Activated naive CD4-positive, alpha-beta T cell treated with anti-CD3 and anti-CD28 coated beads, Interleukin-2, amount 10 ng/mL, durations not matched to agents 7 days and 5 days (primary cell): ENCODE data around the gene AIF1L.

ENCODE experiments used
- CTCF ChIA-PET: fragments of 350-600 bp; sonication (Branson Sonifier 250); formaldehyde crosslinking; loops from one replicate; lab custom pipeline; 2021; ENCODE audit warnings: antibody characterized with exemption; lab: Charles Lee
- DNase-seq: peaks from one replicate; pipeline ENCODE4 v3.0.0-alpha.2; 2020
- H3K27ac Mint-ChIP-seq: one replicate; pipeline ENCODE4 v1.8.0; 2021; ENCODE audit warnings: mild to moderate bottlenecking, moderate library complexity, mixed read lengths
- H3K27me3 Mint-ChIP-seq: one replicate; pipeline ENCODE4 v1.8.0; 2021; ENCODE audit warnings: mild to moderate bottlenecking, mixed read lengths
- H3K36me3 Mint-ChIP-seq: one replicate; pipeline ENCODE4 v1.8.0; 2021; ENCODE audit warnings: mixed read lengths
- H3K4me1 Mint-ChIP-seq: one replicate; pipeline ENCODE4 v1.8.0; 2021; ENCODE audit warnings: mixed read lengths
- H3K4me3 Mint-ChIP-seq: one replicate; pipeline ENCODE4 v1.8.0; 2021; ENCODE audit warnings: mild to moderate bottlenecking, moderate library complexity, mixed read lengths
- H3K9me3 Mint-ChIP-seq: one replicate; pipeline ENCODE4 v1.8.0; 2021; ENCODE audit warnings: mixed read lengths

Gene AIF1L

GRCh38 chr9:131087354-131087893 is 8.9 kb upstream of the AIF1L start:
- Mint-ChIP-seq H3K27me3 (peaks cover 6% of the 10 kb centered on the region), H3K36me3 (no peaks in the 10 kb centered on the region), H3K27ac (no peak overlapping the region), H3K4me1 (no peaks in the 10 kb centered on the region), H3K4me3 (no peak overlapping the region), H3K9me3 (no peaks in the 10 kb centered on the region)
- CTCF ChIA-PET = no interaction called here
- no peak for DNase-seq

- H3K9me3 Mint-ChIP-seq = no peaks in the 10 kb centered on the region
- CTCF ChIA-PET = no interaction called here
- H3K27me3 Mint-ChIP-seq = peaks cover 27% of the 10 kb centered on the region
- peaks cover 3% of the 10 kb centered on the region for H3K4me1 Mint-ChIP-seq
- H3K36me3 Mint-ChIP-seq = no peaks in the 10 kb centered on the region
- no peak overlapping the region for H3K27ac Mint-ChIP-seq
- H3K4me3 Mint-ChIP-seq = no peak overlapping the region
- no peak for DNase-seq
Observed at GRCh38 chr9:131090025-131090787, 6.1 kb upstream of the AIF1L start.

DNA sequence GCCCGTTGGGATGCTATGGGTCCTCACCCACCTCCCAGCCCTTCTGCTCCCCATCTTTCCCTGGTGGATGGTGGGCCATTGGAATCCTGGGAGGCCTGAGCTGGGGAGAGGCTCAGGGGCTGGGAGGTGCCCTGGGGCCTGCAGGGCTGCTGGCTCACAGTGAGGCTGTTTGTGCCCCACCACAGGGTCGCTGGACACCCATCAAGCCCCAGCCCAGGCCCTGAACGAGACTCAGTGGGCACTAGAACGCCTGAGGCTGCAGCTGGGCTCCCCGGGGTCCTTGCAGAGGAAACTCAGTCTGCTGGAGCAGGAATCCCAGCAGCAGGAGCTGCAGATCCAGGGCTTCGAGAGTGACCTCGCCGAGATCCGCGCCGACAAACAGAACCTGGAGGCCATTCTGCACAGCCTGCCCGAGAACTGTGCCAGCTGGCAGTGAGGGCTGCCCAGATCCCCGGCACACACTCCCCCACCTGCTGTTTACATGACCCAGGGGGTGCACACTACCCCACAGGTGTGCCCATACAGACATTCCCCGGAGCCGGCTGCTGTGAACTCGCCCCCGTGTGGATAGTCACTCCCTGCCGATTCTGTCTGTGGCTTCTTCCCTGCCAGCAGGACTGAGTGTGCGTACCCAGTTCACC is 4.9 kb upstream of the AIF1L start:
- H3K4me3 Mint-ChIP-seq = no peak overlapping the region
- H3K36me3 Mint-ChIP-seq = peaks cover 3% of the 10 kb centered on the region
- no peaks in the 10 kb centered on the region for H3K9me3 Mint-ChIP-seq
- H3K4me1 Mint-ChIP-seq = peaks cover 8% of the 10 kb centered on the region
- no peak overlapping the region for H3K27ac Mint-ChIP-seq
- DNase-seq = no peak
- peaks cover 33% of the 10 kb centered on the region for H3K27me3 Mint-ChIP-seq
- CTCF ChIA-PET = no interaction called here

DNA sequence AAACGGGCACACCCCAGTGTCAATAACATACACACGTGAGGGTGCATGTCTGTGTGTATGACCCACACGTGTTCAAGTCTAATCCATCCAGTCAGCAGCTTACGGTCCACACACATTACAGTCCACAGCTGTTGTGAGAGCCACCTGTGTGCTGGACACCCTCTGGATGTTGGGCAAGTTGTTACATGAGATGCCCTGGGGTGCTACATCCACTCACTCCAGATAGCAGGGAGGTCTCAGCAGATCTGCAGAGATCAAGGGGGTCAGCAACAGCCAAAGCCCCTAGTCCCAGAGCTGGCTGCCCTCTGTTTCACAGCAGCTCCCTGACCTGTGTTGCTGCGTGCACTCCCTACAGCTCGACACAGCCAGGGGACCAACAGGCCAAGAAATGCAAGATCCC is 4.3 kb upstream of the AIF1L start:
- H3K36me3 Mint-ChIP-seq = peaks cover 3% of the 10 kb centered on the region
- peaks cover 39% of the 10 kb centered on the region for H3K27me3 Mint-ChIP-seq
- H3K27ac Mint-ChIP-seq = no peak overlapping the region
- no peak overlapping the region for H3K4me3 Mint-ChIP-seq
- H3K4me1 Mint-ChIP-seq = peaks cover 10% of the 10 kb centered on the region
- no peaks in the 10 kb centered on the region for H3K9me3 Mint-ChIP-seq
- DNase-seq = no peak
- CTCF ChIA-PET = no interaction called here

DNA sequence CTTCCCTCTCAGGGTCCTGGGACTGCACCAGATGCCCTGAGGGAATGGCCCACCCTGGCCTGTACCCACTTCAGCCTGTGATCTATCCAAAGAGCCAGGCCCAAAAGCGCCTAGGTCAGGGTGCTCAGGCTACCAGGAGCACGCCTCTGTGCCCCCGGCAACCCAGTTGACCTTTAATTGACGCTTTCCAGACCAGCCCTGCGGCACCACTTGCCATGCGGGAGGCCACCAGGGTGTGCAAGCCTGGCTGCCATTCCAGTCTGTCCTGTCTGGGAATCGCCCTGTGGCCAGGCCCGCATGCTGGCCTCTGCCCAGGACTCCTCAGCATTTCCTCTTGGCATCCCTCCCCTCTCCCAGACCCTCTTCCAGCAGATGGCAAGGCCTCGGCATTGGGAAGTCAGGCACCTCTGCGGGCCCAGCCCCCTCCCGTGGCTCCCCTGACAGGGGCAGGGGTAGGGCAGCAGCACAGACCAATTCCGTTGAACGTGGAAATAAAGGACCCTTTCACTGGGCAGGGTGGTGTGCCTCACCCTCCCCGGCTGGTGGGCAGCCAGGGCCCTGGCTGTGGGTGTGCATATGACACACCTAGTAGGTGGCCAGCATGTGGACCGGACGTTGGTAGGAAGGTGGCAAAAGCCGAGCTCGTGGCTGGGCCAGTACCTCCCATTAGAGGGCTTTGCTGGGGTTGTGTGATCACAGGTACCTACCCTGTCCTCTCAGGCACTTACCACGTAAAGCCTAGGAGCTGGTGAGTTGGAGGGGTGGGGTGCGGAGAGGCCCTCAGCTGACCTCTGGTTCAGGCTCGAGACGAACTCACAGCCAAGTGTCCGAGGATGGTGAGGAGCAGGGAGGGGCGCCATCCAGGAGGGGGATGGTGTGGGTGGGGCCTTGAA is 3.5 kb upstream of the AIF1L start:
- DNase-seq = no peak
- H3K9me3 Mint-ChIP-seq = no peaks in the 10 kb centered on the region
- H3K27me3 Mint-ChIP-seq = peaks cover 46% of the 10 kb centered on the region
- H3K4me1 Mint-ChIP-seq = peaks cover 14% of the 10 kb centered on the region
- no peak overlapping the region for H3K27ac Mint-ChIP-seq
- no peak overlapping the region for H3K4me3 Mint-ChIP-seq
- CTCF ChIA-PET = no interaction called here
- H3K36me3 Mint-ChIP-seq = peaks cover 3% of the 10 kb centered on the region

DNA sequence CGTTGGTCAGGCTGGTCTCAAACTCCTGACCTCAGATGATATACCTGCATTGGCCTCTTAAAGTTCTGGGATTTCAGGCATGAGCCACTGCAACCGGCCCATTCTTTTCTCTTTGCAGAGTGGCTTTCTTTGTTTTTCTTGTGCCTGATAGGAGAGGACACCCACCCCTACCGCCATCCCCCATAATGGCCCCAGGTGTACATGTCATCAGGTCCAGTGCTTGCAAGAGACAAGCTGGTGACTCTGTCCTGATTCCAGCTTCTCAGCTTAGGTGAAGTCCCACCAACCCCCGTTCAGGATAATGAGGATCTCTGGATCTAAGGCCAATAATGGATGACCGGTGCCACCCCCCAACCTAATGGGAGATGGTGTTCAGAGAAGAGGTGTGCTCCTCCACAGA is 2.3 kb upstream of the AIF1L start:
- DNase-seq = no peak
- Mint-ChIP-seq H3K36me3 (peaks cover 3% of the 10 kb centered on the region), H3K27ac (no peak overlapping the region), H3K27me3 (peaks cover 58% of the 10 kb centered on the region), H3K4me3 (no peak overlapping the region), H3K4me1 (peaks cover 14% of the 10 kb centered on the region), H3K9me3 (no peaks in the 10 kb centered on the region)
- CTCF ChIA-PET = no interaction called here

- no peak for DNase-seq
- Mint-ChIP-seq H3K4me3 (no peak overlapping the region), H3K36me3 (peaks cover 3% of the 10 kb centered on the region), H3K9me3 (no peaks in the 10 kb centered on the region), H3K27ac (no peak overlapping the region), H3K4me1 (peaks cover 14% of the 10 kb centered on the region), H3K27me3 (peaks cover 64% of the 10 kb centered on the region)
- CTCF ChIA-PET = no interaction called here
Observed at GRCh38 chr9:131094622-131095021, 1.7 kb upstream of the AIF1L start.

DNA sequence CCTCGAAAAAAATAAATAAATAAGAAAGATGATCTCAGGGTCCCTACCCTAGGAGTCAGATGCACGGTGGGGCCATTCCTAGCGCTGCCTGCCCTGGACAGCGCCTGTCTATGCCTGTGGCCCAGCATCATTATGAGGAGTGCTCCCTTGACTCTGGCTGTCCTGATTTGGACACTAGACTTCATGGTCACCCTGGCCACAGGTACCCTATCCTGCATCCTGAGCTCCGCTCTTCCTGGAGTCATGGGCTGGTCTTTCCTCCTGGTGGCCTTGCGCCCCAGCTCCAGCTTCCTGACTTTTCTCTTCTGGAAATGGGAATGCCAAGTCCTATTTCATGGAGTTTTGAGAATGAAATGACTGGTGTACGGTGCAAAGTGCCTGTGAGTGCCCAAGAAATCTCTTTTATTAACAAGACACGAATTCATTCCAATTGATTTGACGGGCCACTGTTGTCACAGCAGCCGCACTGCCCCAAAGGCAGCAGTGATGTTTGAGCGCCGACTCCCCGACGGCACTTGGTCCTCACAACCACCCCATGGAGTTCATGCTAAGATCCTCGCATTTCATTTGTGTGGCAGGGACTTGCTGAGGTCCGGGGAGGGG is 564 bp upstream of the AIF1L start:
- H3K4me3 Mint-ChIP-seq = peak overlapping the region; percentile 67
- no peak for DNase-seq
- H3K9me3 Mint-ChIP-seq = no peaks in the 10 kb centered on the region
- peaks cover 14% of the 10 kb centered on the region for H3K4me1 Mint-ChIP-seq
- CTCF ChIA-PET = no interaction called here
- H3K27ac Mint-ChIP-seq = no peak overlapping the region
- H3K36me3 Mint-ChIP-seq = peaks cover 3% of the 10 kb centered on the region
- peaks cover 67% of the 10 kb centered on the region for H3K27me3 Mint-ChIP-seq

- peaks cover 14% of the 10 kb centered on the region for H3K4me1 Mint-ChIP-seq
- CTCF ChIA-PET = no interaction called here
- DNase-seq = no peak
- H3K36me3 Mint-ChIP-seq = peaks cover 3% of the 10 kb centered on the region
- H3K27ac Mint-ChIP-seq = no peak overlapping the region
- H3K4me3 Mint-ChIP-seq = peak overlapping the region; percentile 69
- H3K27me3 Mint-ChIP-seq = peaks cover 67% of the 10 kb centered on the region
- H3K9me3 Mint-ChIP-seq = no peaks in the 10 kb centered on the region
Observed at GRCh38 chr9:131097126-131097947, 1.0 kb downstream of the AIF1L start.

DNA sequence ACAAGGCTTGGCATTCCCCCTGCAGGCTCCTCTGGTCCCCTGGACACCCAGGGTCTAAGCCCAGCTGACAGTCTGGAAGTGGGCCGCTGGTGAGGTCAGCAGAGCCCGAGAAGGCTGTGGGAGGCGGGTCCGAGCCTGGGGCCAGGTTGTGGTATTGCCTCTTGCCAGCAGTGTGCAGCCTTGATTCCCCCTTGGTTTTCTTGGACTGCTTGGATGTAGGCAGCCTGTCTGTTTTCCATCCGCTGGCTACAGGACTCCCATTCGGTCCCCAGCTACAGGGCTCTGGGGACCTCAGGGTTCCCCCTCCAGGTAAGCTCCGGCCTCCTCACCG is 1.6 kb downstream of the AIF1L start:
- H3K36me3 Mint-ChIP-seq = peaks cover 3% of the 10 kb centered on the region
- H3K9me3 Mint-ChIP-seq = no peaks in the 10 kb centered on the region
- H3K27ac Mint-ChIP-seq = no peak overlapping the region
- H3K4me1 Mint-ChIP-seq = peaks cover 14% of the 10 kb centered on the region
- CTCF ChIA-PET = no interaction called here
- H3K4me3 Mint-ChIP-seq = no peak overlapping the region
- DNase-seq = no peak
- H3K27me3 Mint-ChIP-seq = peaks cover 67% of the 10 kb centered on the region

- H3K4me3 Mint-ChIP-seq = no peak overlapping the region
- H3K4me1 Mint-ChIP-seq = peaks cover 14% of the 10 kb centered on the region
- no peaks in the 10 kb centered on the region for H3K9me3 Mint-ChIP-seq
- peaks cover 3% of the 10 kb centered on the region for H3K36me3 Mint-ChIP-seq
- H3K27ac Mint-ChIP-seq = no peak overlapping the region
- DNase-seq = no peak
- CTCF ChIA-PET = interaction anchor here (1.5 kb wide), 1 partner anchor 41 kb away, joined by 3 read pairs; no protein-coding TSS in a partner anchor
- H3K27me3 Mint-ChIP-seq = peaks cover 62% of the 10 kb centered on the region
Observed at GRCh38 chr9:131098391-131099101, 2.2 kb downstream of the AIF1L start.

- H3K27me3 Mint-ChIP-seq = peaks cover 56% of the 10 kb centered on the region
- no peaks in the 10 kb centered on the region for H3K9me3 Mint-ChIP-seq
- no peak overlapping the region for H3K4me3 Mint-ChIP-seq
- H3K27ac Mint-ChIP-seq = no peak overlapping the region
- H3K4me1 Mint-ChIP-seq = peaks cover 14% of the 10 kb centered on the region
- H3K36me3 Mint-ChIP-seq = peaks cover 3% of the 10 kb centered on the region
- CTCF ChIA-PET = interaction anchor here (1.5 kb wide), 1 partner anchor 42 kb away, joined by 3 read pairs; no protein-coding TSS in a partner anchor
- no peak for DNase-seq
Observed at GRCh38 chr9:131099102-131099606, 2.8 kb downstream of the AIF1L start.
